ENCODE data around the gene PRDX5. TPM values are rescaled to one million over a fixed set of nuclear protein-coding genes. Genes with fewer than 3 reads are reported as not detected.
A peak's percentile ranks its signal among the peaks of the same experiment; 100 is the strongest.

The PRDX5 gene
- total and polyA plus RNA-seq, 2 donors (not counting 1 experiment from before 2014, with no cell fraction given) = 50.4 to 95.5 TPM

GRCh38 chr11:64359712-64360445 is 42.0 kb downstream of the PRDX5 start:
- H3K79me2 ChIP-seq (ENCODE audit: control insufficient read depth, insufficient read depth, low read length) = peaks cover 11% of the 10 kb centered on the region
- Mint-ChIP-seq H3K27me3 (no peaks in the 10 kb centered on the region), H3K9me3 (ENCODE audit: insufficient read depth) (no peaks in the 10 kb centered on the region), H3K4me1 (peaks cover 46% of the 10 kb centered on the region), H3K27ac (peak overlapping the region; percentile 81), H3K4me3 (peak overlapping the region; percentile 94)
- H4K20me1 ChIP-seq (ENCODE audit: control insufficient read depth, insufficient read depth, low read length, poor library complexity, severe bottlenecking) = peaks cover 33% of the 10 kb centered on the region
- peaks cover 0 to 18% of the 10 kb centered on the region in 2 experiments for H3K36me3 ChIP-seq (replicated peaks in 1 of 2; ENCODE audit: control extremely low read depth in 1 of 2, control insufficient read depth in 1 of 2, extremely low read depth in 1 of 2, insufficient read depth in 2 of 2, low read length in 1 of 2)
- 8% methylated on average over 38 of the region's 38 CpGs for WGBS (ENCODE audit: insufficient coverage)
- ChIA-PET CTCF (interaction anchor here (0.8 to 10.2 kb wide), 10 partner anchors 18 to 292 kb away, joined by 3 to 188 read pairs (median 5); partner anchors contain the start of genes PRDX5 and TRMT112), POLR2A (interaction anchor here (1.2 kb wide), 1 partner anchor 42 kb away, joined by 4 read pairs; the partner anchor contains the start of genes PRDX5 and TRMT112)
- peaks cover 31 to 50% of the 10 kb centered on the region in 2 donors for H3K4me1 ChIP-seq (ENCODE audit: control insufficient read depth in 2 of 2, insufficient read depth in 2 of 2, low read length in 2 of 2)
- H3K4me2 ChIP-seq (replicated peaks; ENCODE audit: low read depth, low read length, poor library complexity, severe bottlenecking) = peak overlapping the region; percentile 93
- peak overlapping the region; percentile 4 to 86 (median 75) for H3K4me3 ChIP-seq (ENCODE audit: control extremely low read depth in 1 of 5, extremely low read depth in 1 of 5, insufficient read depth in 1 of 5, low read depth in 2 of 5, low read length in 4 of 5)
- peak overlapping the region; percentile 86 for H2AFZ ChIP-seq (ENCODE audit: insufficient read depth, low read depth, low read length, poor library complexity, severe bottlenecking)
- no peak for DNase-seq
- H3K9me3 ChIP-seq (ENCODE audit: control extremely low read depth in 1 of 3, control insufficient read depth in 2 of 3, insufficient read depth in 1 of 3, low read length in 2 of 3) = no peaks in the 10 kb centered on the region
- intact Hi-C loops (cut with micrococcal nuclease) = loop anchor here (1.0 to 5.0 kb wide), 2 partner anchors 42 to 87 kb away; partner anchors contain the start of gene PRDX5
- no peaks in the 10 kb centered on the region for H3K27me3 ChIP-seq (replicated peaks in 1 of 4; ENCODE audit: control extremely low read depth in 1 of 4, control insufficient read depth in 3 of 4, insufficient read depth in 4 of 4, low read length in 3 of 4)
- H3K27ac ChIP-seq (ENCODE audit: low read length in 2 of 2) = no peak overlapping the region
- no peak for ATAC-seq (ENCODE audit: low read depth)
- peak overlapping the region; percentile 73 for H3K9ac ChIP-seq (ENCODE audit: low read length)
- TF ChIP-seq CTCF (IDR thresholded peaks at IDR 0.05) = no peak
- no peak for TF ChIP-seq EZH2 (IDR thresholded peaks at IDR 0.05; ENCODE audit: borderline replicate concordance, insufficient read depth, low read depth, low read length, poor library complexity, severe bottlenecking)

Measured in B cell (primary cell).